Gastroesophageal sphincter (tissue), 4 donors: Measurements from ENCODE around the gene SEH1L. TPM values are rescaled to one million over a fixed set of nuclear protein-coding genes. Genes with fewer than 3 reads are reported as not detected.
A peak's percentile ranks its signal among the peaks of the same experiment; 100 is the strongest.

Experiments
- ATAC-seq: fragments of 150-250 bp; one replicate; pipeline ENCODE4 v1.9.1; 2016; ENCODE audit warnings: mild to moderate bottlenecking, moderate library complexity
- H3K27ac ChIP-seq, 4 donors: fragments of 200-600 bp; sonication (generic) in 3 of 4; 1 replicate in 3 of 4; 2 replicates in 1 of 4; pipeline ENCODE4 v1.5.1; 2016 to 2019
- H3K27me3 ChIP-seq: fragments of 200-600 bp; sonication (generic); one replicate; pipeline ENCODE4 v1.5.1; 2019
- H3K36me3 ChIP-seq, 2 donors: fragments of 200-600 bp; sonication (generic); one replicate each; pipeline ENCODE4 v1.5.1; 2019; ENCODE audit warnings: control low read depth in 1 of 2
- H3K4me1 ChIP-seq, 3 donors: fragments of 200-600 bp; sonication (generic); 1 replicate in 2 of 3; 2 replicates in 1 of 3; pipeline ENCODE4 v1.5.1; 2016 to 2019; ENCODE audit warnings: control low read depth in 2 of 3
- H3K4me3 ChIP-seq, 2 donors: fragments of 200-600 bp; sonication (generic); one replicate each; pipeline ENCODE4 v1.5.1; 2019; ENCODE audit warnings: mild to moderate bottlenecking in 1 of 2, moderate library complexity in 1 of 2
- H3K9me3 ChIP-seq, 3 donors: fragments of 200-600 bp; sonication (generic); one replicate each; pipeline ENCODE4 v1.5.1; 2017 to 2019; ENCODE audit warnings: control low read depth in 2 of 3
- EP300 ChIP-seq: sonication (generic); formaldehyde crosslinking; IDR thresholded peaks from one replicate; pipeline ENCODE4 v1.6.1; 2017; ENCODE audit warnings: antibody characterized with exemption, mild to moderate bottlenecking
- POLR2A ChIP-seq, 2 donors: fragments of 450-650 bp; IDR thresholded peaks; one replicate each; pipeline ENCODE4 v1.6.1; 2017; ENCODE audit warnings: antibody characterized with exemption in 2 of 2, mild to moderate bottlenecking in 2 of 2, moderate library complexity in 1 of 2
- POLR2AphosphoS5 ChIP-seq: sonication (generic); formaldehyde crosslinking; IDR thresholded peaks from one replicate; pipeline ENCODE4 v1.6.1; 2017; ENCODE audit warnings: antibody characterized with exemption
- WGBS, 2 donors: methylation state at CpG; one replicate each; pipeline ENCODE4 v1.1.5; 2018; ENCODE audit warnings: low coverage in 1 of 2; 5-methylcytosine and 5-hydroxymethylcytosine counted together
- total RNA-seq, 4 donors: library from RNA; depleted of rRNA; stranded (reverse); fragments of >200 nt; gene quantifications; one replicate each; pipeline ENCODE4 v1.1.0, GENCODE V29; 2016
- TF ChIP-seq, protein P1 (sequence below), 4 experiments: fragments of 200-600 bp in 2 of 4; fragments of 450-650 bp in 2 of 4; sonication (generic) in 1 of 4; IDR thresholded peaks; one replicate each; pipeline ENCODE4 v1.5.1; 2017 to 2019; ENCODE audit warnings: antibody characterized with exemption in 4 of 4, mild to moderate bottlenecking in 2 of 4, moderate library complexity in 2 of 4

SEH1L gene
- total RNA-seq, 4 donors from 2014 or later, result 27.4 to 36.2 (median 28.3) TPM

DNA sequence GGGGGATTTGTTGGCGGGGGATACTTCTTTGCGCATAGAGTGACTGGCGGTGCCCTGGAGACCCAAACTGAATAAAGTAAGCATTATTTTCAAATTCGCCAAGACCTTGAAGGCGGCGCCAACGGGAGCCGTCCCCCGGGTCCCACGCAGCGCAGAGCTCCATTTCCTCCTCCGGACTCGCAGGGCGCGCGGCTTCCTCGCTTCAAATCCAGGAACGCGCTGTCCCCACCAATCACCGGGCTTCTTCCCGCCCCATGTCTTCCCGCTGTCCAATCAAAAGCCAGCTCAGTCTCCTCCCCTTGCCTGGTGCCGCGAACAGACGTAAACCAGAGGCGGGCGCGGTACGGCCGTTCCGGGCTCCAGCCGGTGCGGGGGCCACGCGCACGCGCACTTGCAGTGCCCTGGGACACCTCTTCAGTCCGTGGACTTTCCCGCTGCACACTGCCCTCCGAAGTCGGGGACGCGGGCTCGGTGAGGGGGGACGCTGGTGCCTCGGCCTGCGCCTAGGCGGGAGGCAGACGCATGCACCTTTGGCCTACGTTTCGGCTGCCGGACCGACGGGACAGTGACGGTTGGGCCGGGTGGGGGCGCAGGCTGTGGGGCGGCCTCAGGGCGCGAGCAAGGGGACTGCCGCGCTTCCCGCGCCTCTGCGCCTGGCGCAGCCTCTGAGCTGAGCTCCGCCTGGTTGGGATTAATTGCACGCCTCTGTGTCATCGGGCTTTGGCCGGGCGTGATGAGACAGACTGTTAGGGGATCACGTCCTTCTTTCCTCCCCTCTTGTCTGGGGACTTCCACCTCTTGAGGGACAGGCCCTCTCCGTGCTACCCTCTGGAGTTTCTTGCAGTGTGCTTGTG, 43.4 kb downstream of the SEH1L start, which contains the start of gene CEP192:
CEP192 (plus strand) TSS at position 396 of the 854 bp plus-strand sequence. CDS start 8,063 bp downstream, outside the sequence.
- no peaks in the 10 kb centered on the region for H3K9me3 ChIP-seq
- no peaks in the 10 kb centered on the region for H3K27me3 ChIP-seq
- peak; percentile 100 for ATAC-seq
- WGBS, 2 donors, result 0% methylated on average over 6 to 10 of the region's 73 CpGs
- H3K4me1 ChIP-seq, result peaks cover 7 to 34% (median 10%) of the 10 kb centered on the region in 3 donors
- H3K27ac ChIP-seq, result peak within 1 kb of the TSS; percentile 31 to 92 (median 92)
- peak within 1 kb of the TSS; percentile 51 to 92 for H3K4me3 ChIP-seq
- TF ChIP-seq POLR2AphosphoS5, result peak; percentile 59
- no peak for TF ChIP-seq EP300
- TF ChIP-seq, protein P1, sequence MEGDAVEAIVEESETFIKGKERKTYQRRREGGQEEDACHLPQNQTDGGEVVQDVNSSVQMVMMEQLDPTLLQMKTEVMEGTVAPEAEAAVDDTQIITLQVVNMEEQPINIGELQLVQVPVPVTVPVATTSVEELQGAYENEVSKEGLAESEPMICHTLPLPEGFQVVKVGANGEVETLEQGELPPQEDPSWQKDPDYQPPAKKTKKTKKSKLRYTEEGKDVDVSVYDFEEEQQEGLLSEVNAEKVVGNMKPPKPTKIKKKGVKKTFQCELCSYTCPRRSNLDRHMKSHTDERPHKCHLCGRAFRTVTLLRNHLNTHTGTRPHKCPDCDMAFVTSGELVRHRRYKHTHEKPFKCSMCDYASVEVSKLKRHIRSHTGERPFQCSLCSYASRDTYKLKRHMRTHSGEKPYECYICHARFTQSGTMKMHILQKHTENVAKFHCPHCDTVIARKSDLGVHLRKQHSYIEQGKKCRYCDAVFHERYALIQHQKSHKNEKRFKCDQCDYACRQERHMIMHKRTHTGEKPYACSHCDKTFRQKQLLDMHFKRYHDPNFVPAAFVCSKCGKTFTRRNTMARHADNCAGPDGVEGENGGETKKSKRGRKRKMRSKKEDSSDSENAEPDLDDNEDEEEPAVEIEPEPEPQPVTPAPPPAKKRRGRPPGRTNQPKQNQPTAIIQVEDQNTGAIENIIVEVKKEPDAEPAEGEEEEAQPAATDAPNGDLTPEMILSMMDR (IDR thresholded peaks at IDR 0.05), result peak in 2 of 4 experiments; percentile 25 to 36
- peak; percentile 63 to 70 for TF ChIP-seq POLR2A (IDR thresholded peaks at IDR 0.05)
- H3K36me3 ChIP-seq, result peaks cover 0 to 7% of the 10 kb centered on the region in 2 donors

DNA sequence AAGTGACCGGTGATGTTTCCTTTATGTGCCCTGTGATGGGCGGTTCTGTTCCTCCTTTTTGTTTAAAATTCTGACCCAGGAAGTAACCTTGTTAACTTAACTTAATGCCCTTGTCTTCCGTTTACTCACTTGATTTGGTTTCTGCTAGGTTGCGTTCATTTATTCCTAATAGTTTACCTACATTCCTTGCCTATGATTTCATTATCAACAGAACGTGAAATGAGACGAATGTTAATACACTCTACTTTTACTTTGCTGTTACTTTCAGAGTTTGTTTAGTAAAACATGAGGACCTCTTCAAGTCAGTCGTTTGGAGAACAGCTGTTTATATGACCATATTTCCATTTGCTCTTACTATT, 44.0 kb downstream of the SEH1L start:
- Histone ChIP-seq H3K9me3 (no peaks in the 10 kb centered on the region), H3K4me1 (peaks cover 7 to 38% (median 10%) of the 10 kb centered on the region in 3 donors), H3K36me3 (peaks cover 0 to 4% of the 10 kb centered on the region in 2 donors), H3K4me3 (peak overlapping the region; percentile 51 to 92), H3K27ac (peak overlapping the region; percentile 31 to 92 (median 92)), H3K27me3 (no peaks in the 10 kb centered on the region)
- ATAC-seq, result no peak
- TF ChIP-seq EP300 (no peak), POLR2AphosphoS5 (no peak), POLR2A (IDR thresholded peaks at IDR 0.05) (no peak)
- TF ChIP-seq, protein P1 (IDR thresholded peaks at IDR 0.05), result no peak
- WGBS, 2 donors, result 0 to 2% methylated on average over 7 of the region's 7 CpGs

DNA sequence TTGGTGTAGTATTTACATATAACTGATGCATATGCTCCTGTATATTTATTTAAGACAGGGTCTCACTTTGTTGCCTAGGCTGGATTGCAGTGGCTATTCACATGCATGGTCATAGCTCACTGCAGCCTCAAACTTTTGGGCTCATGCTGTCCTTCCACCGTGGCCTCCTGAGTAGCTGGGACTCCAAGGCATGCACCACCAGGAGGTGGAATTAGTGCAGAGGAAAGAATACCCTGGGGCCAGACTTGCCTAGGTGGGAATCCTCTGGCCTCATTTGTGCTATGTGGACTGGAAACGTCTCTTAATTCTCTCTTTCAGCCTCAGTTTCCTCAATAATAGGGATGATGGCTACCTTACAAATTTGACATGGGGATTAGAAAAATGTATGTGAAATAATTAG, 45.6 kb downstream of the SEH1L start:
- Histone ChIP-seq H3K27me3 (no peaks in the 10 kb centered on the region), H3K27ac (no peak overlapping the region), H3K4me1 (peaks cover 7 to 46% (median 10%) of the 10 kb centered on the region in 3 donors), H3K9me3 (no peaks in the 10 kb centered on the region), H3K36me3 (no peaks in the 10 kb centered on the region), H3K4me3 (no peak overlapping the region)
- TF ChIP-seq EP300 (no peak), POLR2AphosphoS5 (no peak), POLR2A (IDR thresholded peaks at IDR 0.05) (no peak)
- TF ChIP-seq, protein P1 (IDR thresholded peaks at IDR 0.05), result no peak
- ATAC-seq, result no peak
- 57 to 67% methylated on average over 1 of the region's 2 CpGs for WGBS, 2 donors

DNA sequence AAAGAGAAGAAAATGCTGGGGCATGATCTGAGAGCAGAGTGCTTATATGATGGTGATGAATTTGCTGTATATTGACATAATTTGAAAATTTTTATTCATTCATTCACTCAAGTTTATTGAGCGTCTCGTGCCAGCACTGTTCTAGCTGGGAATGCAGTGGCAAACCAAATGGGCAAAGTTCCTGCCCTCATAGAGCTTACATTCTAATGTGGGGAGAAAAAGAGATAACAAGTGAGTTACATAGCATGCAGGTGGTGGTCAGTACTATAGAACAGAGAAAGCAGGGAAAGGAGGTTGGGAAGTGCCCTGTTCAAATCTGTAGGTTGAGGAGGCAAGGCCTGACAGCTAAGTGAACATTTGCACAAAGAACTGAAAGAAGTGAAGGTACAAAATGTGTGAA, 47.6 kb downstream of the SEH1L start:
- Histone ChIP-seq H3K36me3 (peaks cover 0 to 3% of the 10 kb centered on the region in 2 donors), H3K4me3 (no peak overlapping the region), H3K27ac (no peak overlapping the region), H3K4me1 (peaks cover 7 to 41% (median 10%) of the 10 kb centered on the region in 3 donors), H3K9me3 (no peaks in the 10 kb centered on the region), H3K27me3 (no peaks in the 10 kb centered on the region)
- ATAC-seq, result no peak
- TF ChIP-seq POLR2AphosphoS5 (no peak), EP300 (no peak), POLR2A (IDR thresholded peaks at IDR 0.05) (no peak)
- TF ChIP-seq, protein P1 (IDR thresholded peaks at IDR 0.05), result no peak
- 75 to 82% methylated on average over 2 of the region's 2 CpGs for WGBS, 2 donors
